ENCODE results near the gene SPEG. TPM values are rescaled to one million over a fixed set of nuclear protein-coding genes. Genes with fewer than 3 reads are reported as not detected.

SPEG gene
- total and polyA plus RNA-seq, 2 of the 8 experiments (the other 6 are each of a cell fraction or from before 2014, with no cell fraction given): 19.9 to 32.0 TPM

DNA sequence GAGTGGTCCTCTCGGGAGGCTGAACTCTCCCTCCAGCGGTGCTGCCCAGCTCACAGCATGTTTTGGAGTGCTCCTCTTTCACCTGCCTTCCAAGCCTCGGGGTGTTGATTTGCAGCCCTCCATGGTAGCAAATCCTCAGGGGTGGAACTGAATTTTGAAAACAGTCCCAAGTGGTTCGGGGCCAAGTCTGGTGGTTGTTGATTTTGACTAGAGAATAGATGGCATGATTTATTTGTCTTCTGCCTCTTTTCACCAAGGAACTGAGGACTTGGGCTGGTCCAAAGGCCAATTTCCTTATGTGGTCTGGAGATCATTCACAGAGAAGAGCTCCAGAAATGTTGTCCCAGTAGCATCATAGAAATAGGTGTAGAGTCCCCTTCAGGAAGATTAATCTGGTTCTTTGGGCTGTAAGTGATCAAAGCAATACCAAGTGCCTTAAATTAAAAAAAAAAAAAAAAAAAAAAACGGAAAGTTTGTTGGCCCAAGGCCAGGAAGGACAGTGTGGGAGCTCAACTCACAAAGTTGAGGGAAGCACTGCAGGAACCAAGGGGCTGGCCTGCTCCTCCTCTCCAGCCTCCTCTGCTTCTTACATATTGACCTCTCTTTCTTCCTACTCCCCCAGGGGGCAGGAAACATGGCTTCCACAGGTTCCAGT is 18.9 kb upstream of the SPEG start (continued):
- no peak for TF ChIP-seq TAF1 (IDR thresholded peaks at IDR 0.05; ENCODE audit: low read depth, low read length)
- TF ChIP-seq GTF2F1 (IDR thresholded peaks at IDR 0.05; ENCODE audit: borderline replicate concordance, low read depth, low read length): no peak
- no peak for TF ChIP-seq CTBP2 (IDR thresholded peaks at IDR 0.05; ENCODE audit: borderline replicate concordance, insufficient read depth, insufficient read length, low read length)
